HCT116 (cell line): Measurements from ENCODE around the gene OR8A1.

Source experiments
- CTCF ChIP-seq, 3 experiments: fragments of 200-600 bp in 1 of 3; sonication (generic) in 1 of 3; IDR thresholded peaks in 2 of 3; conservative IDR thresholded peaks in 1 of 3; 2 replicates each; pipeline ENCODE4 v1.5.1; 2012 to 2017; ENCODE audit warnings: low read depth in 2 of 3, low read length in 2 of 3, antibody characterized with exemption in 1 of 3, borderline replicate concordance in 1 of 3, control low read depth in 1 of 3, mild to moderate bottlenecking in 1 of 3, mixed read lengths in 1 of 3, mixed run types in 1 of 3, moderate library complexity in 1 of 3; ENCODE audit not compliant: insufficient read depth in 1 of 3
- MAX ChIP-seq: IDR thresholded peaks from 2 replicates; pipeline ENCODE4 v1.6.1; 2012

- TF ChIP-seq MAX = no peak
- no peak for TF ChIP-seq CTCF (IDR thresholded peaks at IDR 0.05 in 2 of 3, conservative IDR thresholded peaks at IDR 0.05 in 1 of 3; ENCODE audit: borderline replicate concordance in 1 of 3, insufficient read depth in 1 of 3, low read depth in 2 of 3, low read length in 2 of 3)
Measured at GRCh38 chr11:124577716-124578427, 8.1 kb downstream of the OR8A1 start.
